ENCODE results near the gene FGF12.

The FGF12 gene

DNA sequence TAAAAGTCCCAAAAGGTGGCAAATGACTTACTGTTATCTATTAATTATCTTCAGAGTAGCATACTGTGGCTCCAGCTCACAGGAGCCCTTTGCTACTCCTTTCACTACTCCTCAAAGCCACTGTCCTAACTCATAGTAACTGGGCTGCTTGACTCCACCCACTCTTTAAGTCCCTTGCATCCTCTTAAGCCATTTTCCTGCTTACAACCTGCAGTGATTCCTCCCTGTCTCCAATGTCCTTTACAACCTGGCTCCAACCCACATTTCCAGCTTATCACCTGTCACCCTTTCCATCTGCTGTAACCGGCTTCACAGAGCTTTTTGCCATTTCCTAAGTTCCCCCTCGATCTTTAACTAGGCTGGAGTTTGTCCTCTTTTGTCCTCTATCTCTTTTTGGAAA lies 388.1 kb downstream of the FGF12 start:
- in situ Hi-C loops (cut with HindIII; ENCODE audit: low sequenced_read_pairs), result no loop called here
- H3K4me3 ChIP-seq (ENCODE audit: low read depth, low read length), result no peak overlapping the region
- DNase-seq (ENCODE audit: low read depth, low spot score), result no peak
- TF ChIP-seq, protein P1, sequence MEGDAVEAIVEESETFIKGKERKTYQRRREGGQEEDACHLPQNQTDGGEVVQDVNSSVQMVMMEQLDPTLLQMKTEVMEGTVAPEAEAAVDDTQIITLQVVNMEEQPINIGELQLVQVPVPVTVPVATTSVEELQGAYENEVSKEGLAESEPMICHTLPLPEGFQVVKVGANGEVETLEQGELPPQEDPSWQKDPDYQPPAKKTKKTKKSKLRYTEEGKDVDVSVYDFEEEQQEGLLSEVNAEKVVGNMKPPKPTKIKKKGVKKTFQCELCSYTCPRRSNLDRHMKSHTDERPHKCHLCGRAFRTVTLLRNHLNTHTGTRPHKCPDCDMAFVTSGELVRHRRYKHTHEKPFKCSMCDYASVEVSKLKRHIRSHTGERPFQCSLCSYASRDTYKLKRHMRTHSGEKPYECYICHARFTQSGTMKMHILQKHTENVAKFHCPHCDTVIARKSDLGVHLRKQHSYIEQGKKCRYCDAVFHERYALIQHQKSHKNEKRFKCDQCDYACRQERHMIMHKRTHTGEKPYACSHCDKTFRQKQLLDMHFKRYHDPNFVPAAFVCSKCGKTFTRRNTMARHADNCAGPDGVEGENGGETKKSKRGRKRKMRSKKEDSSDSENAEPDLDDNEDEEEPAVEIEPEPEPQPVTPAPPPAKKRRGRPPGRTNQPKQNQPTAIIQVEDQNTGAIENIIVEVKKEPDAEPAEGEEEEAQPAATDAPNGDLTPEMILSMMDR (IDR thresholded peaks at IDR 0.05; ENCODE audit: low read depth, low read length), result no peak

DNA sequence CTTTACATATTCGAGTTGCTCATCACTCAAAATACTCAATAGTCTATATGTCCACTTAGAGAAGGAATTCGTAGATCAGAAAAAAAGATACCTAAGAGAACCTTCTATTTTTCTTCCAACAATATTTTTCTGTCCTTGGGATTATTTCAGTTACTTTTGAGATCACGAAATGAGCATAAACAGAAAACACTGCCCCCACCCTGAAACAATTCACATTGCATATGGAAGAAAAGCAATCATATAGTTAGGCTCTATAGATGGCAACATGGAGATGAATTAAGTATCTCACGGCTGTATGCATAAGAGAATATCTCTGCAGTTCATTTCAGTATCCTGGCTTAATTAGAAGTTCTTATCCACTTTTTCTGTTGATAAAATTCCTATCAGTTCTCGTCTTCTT lies 391.1 kb downstream of the FGF12 start:
- TF ChIP-seq, protein P1 (IDR thresholded peaks at IDR 0.05; ENCODE audit: low read depth, low read length), result no peak

DNA sequence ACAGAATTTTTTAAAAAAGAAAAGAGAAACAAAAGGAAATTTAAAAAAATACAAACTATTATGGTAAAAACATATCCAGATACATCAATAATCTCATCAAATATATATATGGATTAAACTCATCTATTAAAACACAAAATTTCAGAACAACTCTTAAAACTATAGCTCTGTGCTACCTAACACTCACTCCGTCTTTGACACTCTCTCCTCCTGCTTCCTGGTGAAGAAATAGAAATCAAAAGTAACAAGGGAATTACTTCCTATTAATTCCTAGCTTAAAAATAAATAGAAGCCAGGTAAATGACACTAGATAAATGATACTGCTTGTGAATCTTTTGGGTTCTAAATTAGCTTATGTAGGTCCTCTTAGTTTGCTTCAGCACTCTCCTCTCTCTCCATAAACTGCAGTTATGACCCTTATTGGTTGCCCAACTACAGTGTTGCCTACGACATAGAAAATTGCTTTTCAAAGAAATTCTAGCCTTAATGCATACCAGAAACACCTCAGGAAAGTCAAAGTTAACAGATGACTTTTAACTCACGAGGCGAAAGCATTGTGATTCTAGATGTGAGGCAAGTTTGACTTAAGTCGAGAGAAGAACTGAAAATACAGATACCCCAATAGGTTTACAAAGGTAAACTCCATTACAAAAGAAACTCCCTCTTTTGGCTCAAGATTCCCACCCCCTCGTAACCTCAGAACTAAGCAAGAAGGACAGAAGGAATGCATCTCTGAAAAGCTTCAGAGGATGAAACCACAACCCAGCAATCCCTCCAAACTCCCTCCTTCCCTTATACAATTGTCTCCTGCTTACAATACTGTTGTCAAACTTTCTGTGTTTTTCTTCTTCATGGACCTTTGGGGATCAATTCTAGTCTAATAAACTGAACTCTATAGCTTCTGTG lies 394.7 kb downstream of the FGF12 start:
- no peak overlapping the region for H3K4me3 ChIP-seq (ENCODE audit: low read depth, low read length)
- TF ChIP-seq, protein P1 (IDR thresholded peaks at IDR 0.05; ENCODE audit: low read depth, low read length), result no peak
- in situ Hi-C loops (cut with HindIII; ENCODE audit: low sequenced_read_pairs), result no loop called here
- no peak for DNase-seq (ENCODE audit: low read depth, low spot score)

More for the DNA sequence above, 391.1 kb downstream of the FGF12 start:
- DNase-seq (ENCODE audit: low read depth, low spot score), result no peak
- H3K4me3 ChIP-seq (ENCODE audit: low read depth, low read length), result no peak overlapping the region
- in situ Hi-C loops (cut with HindIII; ENCODE audit: low sequenced_read_pairs), result no loop called here

DNA sequence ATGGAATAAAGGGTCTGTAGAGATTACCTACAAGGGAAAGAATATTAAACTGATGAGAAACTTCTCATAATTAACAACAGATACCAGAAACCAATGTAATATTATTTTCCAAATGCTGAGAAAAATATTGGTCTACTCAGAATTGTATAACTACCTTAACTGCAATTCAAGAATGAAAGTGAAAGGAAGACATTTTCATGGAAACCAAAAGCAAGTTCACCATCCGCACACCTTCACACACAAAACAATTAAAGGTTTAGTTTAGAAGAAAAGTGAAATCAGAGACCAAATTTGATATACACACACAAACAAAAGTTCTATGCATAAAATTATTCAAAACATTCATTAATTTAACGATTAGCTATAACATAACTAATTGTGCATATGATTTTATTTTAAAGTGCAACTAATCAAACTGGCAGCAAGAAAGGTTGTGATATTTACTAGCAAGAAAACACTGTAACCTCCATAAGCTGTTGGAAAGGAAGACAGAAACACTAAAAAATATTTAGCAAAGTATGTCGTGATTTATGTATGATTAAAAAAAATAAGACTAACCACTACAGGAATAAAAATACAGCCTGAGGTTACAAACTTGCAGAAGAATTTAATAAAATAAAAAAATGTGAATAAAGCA lies 395.5 kb downstream of the FGF12 start:
- no peak for DNase-seq (ENCODE audit: low read depth, low spot score)
- H3K4me3 ChIP-seq (ENCODE audit: low read depth, low read length), result no peak overlapping the region
- in situ Hi-C loops (cut with HindIII; ENCODE audit: low sequenced_read_pairs), result no loop called here
- TF ChIP-seq, protein P1 (IDR thresholded peaks at IDR 0.05; ENCODE audit: low read depth, low read length), result no peak

DNA sequence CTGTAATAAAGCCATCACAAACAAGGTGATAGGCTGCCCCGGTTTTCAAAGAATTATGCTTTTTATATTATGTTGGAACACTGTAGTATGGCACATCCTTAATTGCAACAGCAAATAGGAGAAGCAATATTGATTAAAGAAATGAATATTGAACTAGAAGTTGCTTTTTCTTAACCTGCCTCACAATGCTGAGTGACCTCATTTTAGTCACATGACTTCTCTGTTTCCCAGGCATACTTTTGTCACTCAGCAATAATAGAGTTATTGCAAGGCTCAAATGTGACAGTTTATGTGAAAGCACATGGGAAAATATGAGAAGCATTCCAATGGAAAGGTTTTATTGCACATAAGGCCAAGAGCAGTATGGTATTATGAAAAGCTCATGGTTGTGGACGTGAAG lies 400.7 kb downstream of the FGF12 start:
- in situ Hi-C loops (cut with HindIII; ENCODE audit: low sequenced_read_pairs), result no loop called here
- DNase-seq (ENCODE audit: low read depth, low spot score), result no peak
- no peak overlapping the region for H3K4me3 ChIP-seq (ENCODE audit: low read depth, low read length)
- TF ChIP-seq, protein P1 (IDR thresholded peaks at IDR 0.05; ENCODE audit: low read depth, low read length), result no peak

DNA sequence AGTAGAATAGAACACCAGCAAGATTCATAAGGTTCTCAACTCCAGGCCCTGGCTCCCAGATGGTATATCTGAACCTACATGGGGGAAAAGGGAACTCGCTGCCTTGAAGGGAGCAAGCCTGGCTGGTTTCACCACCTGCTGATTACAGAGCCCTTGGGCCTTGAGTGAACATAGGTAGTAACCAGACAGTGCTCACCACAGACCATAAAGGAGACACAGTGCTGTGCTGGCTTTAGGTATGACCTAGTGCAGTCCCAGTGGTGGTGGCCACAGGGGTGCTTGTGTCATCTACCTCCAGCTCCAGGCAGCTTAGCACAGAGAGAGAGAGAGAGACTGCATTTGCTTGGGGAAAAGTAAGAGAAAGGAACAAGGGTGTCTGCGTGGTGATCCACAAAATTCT lies 409.8 kb downstream of the FGF12 start:
- no peak overlapping the region for H3K4me3 ChIP-seq (ENCODE audit: low read depth, low read length)
- in situ Hi-C loops (cut with HindIII; ENCODE audit: low sequenced_read_pairs), result no loop called here
- DNase-seq (ENCODE audit: low read depth, low spot score), result no peak
- TF ChIP-seq, protein P1 (IDR thresholded peaks at IDR 0.05; ENCODE audit: low read depth, low read length), result no peak
